Measurements from ENCODE around the gene MAFG. TPM values are rescaled to one million over a fixed set of nuclear protein-coding genes. Genes with fewer than 3 reads are reported as not detected.

MAFG gene
- total RNA-seq, 1 donor from 2014 or later, result 35.8 TPM

GRCh38 chr17:81932333-81932983 is 4.9 kb upstream of the MAFG start:
- H2AFZ ChIP-seq (ENCODE audit: low read depth, low read length), result no peak overlapping the region

GRCh38 chr17:81931557-81932332 is 4.2 kb upstream of the MAFG start:
- Mint-ChIP-seq H3K9me3 (ENCODE audit: unreplicated experiment) (no peaks in the 10 kb centered on the region), H3K4me1 (ENCODE audit: low read depth, unreplicated experiment) (peaks cover 5% of the 10 kb centered on the region), H3K36me3 (ENCODE audit: low read depth, unreplicated experiment) (peaks cover 10% of the 10 kb centered on the region), H3K4me3 (ENCODE audit: unreplicated experiment) (no peak overlapping the region), H3K27me3 (ENCODE audit: low read depth, unreplicated experiment) (no peaks in the 10 kb centered on the region), H3K27ac (ENCODE audit: unreplicated experiment) (no peak overlapping the region)
- Histone ChIP-seq H4K20me1 (ENCODE audit: insufficient read depth, low read length) (peaks cover 37% of the 10 kb centered on the region), H3K9ac (ENCODE audit: low read length) (no peak overlapping the region), H3K4me3 (ENCODE audit: insufficient read depth, low read depth, low read length) (no peak overlapping the region), H3K27me3 (ENCODE audit: insufficient read depth, low read length) (no peaks in the 10 kb centered on the region), H3K4me1 (ENCODE audit: insufficient read depth, low read length) (peaks cover 13% of the 10 kb centered on the region), H3K9me3 (ENCODE audit: insufficient read depth, low read depth, low read length) (no peaks in the 10 kb centered on the region), H3K79me2 (ENCODE audit: insufficient read depth, low read length) (peaks cover 23% of the 10 kb centered on the region), H2AFZ (ENCODE audit: low read depth, low read length) (no peak overlapping the region), H3K4me2 (ENCODE audit: low read length) (no peak overlapping the region), H3K36me3 (ENCODE audit: insufficient read depth, low read length) (no peaks in the 10 kb centered on the region), H3K27ac (ENCODE audit: low read depth, low read length) (no peak overlapping the region)
- FAIRE-seq, result no peak
- no peak for TF ChIP-seq EZH2 (IDR thresholded peaks at IDR 0.05; ENCODE audit: insufficient read depth, low read length)
- DNase-seq (ENCODE audit: low read depth), result no peak

More at GRCh38 chr17:81932333-81932983, 4.9 kb upstream of the MAFG start:
- no peak for TF ChIP-seq EZH2 (IDR thresholded peaks at IDR 0.05; ENCODE audit: insufficient read depth, low read length)
- TF ChIP-seq, protein P1, sequence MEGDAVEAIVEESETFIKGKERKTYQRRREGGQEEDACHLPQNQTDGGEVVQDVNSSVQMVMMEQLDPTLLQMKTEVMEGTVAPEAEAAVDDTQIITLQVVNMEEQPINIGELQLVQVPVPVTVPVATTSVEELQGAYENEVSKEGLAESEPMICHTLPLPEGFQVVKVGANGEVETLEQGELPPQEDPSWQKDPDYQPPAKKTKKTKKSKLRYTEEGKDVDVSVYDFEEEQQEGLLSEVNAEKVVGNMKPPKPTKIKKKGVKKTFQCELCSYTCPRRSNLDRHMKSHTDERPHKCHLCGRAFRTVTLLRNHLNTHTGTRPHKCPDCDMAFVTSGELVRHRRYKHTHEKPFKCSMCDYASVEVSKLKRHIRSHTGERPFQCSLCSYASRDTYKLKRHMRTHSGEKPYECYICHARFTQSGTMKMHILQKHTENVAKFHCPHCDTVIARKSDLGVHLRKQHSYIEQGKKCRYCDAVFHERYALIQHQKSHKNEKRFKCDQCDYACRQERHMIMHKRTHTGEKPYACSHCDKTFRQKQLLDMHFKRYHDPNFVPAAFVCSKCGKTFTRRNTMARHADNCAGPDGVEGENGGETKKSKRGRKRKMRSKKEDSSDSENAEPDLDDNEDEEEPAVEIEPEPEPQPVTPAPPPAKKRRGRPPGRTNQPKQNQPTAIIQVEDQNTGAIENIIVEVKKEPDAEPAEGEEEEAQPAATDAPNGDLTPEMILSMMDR (IDR thresholded peaks at IDR 0.05; ENCODE audit: insufficient read depth, low read depth, low read length), result no peak
- Mint-ChIP-seq H3K27me3 (ENCODE audit: low read depth, unreplicated experiment) (no peaks in the 10 kb centered on the region), H3K9me3 (ENCODE audit: unreplicated experiment) (no peaks in the 10 kb centered on the region), H3K4me3 (ENCODE audit: unreplicated experiment) (no peak overlapping the region), H3K27ac (ENCODE audit: unreplicated experiment) (no peak overlapping the region), H3K36me3 (ENCODE audit: low read depth, unreplicated experiment) (peaks cover 10% of the 10 kb centered on the region), H3K4me1 (ENCODE audit: low read depth, unreplicated experiment) (peaks cover 5% of the 10 kb centered on the region)
- Histone ChIP-seq H3K4me2 (ENCODE audit: low read length) (no peak overlapping the region), H4K20me1 (ENCODE audit: insufficient read depth, low read length) (peaks cover 37% of the 10 kb centered on the region), H3K27me3 (ENCODE audit: insufficient read depth, low read length) (no peaks in the 10 kb centered on the region), H3K27ac (ENCODE audit: low read depth, low read length) (no peak overlapping the region), H3K36me3 (ENCODE audit: insufficient read depth, low read length) (no peaks in the 10 kb centered on the region), H3K79me2 (ENCODE audit: insufficient read depth, low read length) (peaks cover 20% of the 10 kb centered on the region), H3K9me3 (ENCODE audit: insufficient read depth, low read depth, low read length) (no peaks in the 10 kb centered on the region), H3K9ac (ENCODE audit: low read length) (no peak overlapping the region), H3K4me3 (ENCODE audit: insufficient read depth, low read depth, low read length) (no peak overlapping the region), H3K4me1 (ENCODE audit: insufficient read depth, low read length) (peaks cover 15% of the 10 kb centered on the region)
- no peak for FAIRE-seq
- DNase-seq (ENCODE audit: low read depth), result no peak

DNA sequence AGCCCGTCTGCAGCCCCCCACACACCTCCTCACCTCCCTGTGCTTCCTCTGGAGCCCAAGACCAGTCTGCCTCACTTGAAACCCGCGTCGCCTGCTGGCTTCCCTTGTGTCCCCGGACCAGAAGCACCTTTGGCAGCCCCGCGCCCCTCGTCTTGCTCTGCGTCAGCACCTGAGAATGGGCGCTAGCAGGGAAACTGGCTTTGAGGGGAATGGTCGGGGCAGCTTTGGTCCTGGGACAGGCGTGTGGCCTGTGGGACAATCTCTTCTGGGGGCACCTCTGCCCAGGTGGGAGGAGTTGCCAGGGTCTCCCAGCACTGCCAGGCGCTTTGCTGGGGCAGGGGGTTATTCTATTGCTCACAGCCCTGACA is 3.6 kb upstream of the MAFG start:
- Mint-ChIP-seq H3K36me3 (ENCODE audit: low read depth, unreplicated experiment) (peaks cover 10% of the 10 kb centered on the region), H3K9me3 (ENCODE audit: unreplicated experiment) (no peaks in the 10 kb centered on the region), H3K4me3 (ENCODE audit: unreplicated experiment) (peak overlapping the region; percentile 45), H3K27ac (ENCODE audit: unreplicated experiment) (no peak overlapping the region), H3K27me3 (ENCODE audit: low read depth, unreplicated experiment) (no peaks in the 10 kb centered on the region), H3K4me1 (ENCODE audit: low read depth, unreplicated experiment) (peaks cover 8% of the 10 kb centered on the region)
- Histone ChIP-seq H3K36me3 (ENCODE audit: insufficient read depth, low read length) (no peaks in the 10 kb centered on the region), H3K4me2 (ENCODE audit: low read length) (no peak overlapping the region), H3K27ac (ENCODE audit: low read depth, low read length) (no peak overlapping the region), H3K4me3 (ENCODE audit: insufficient read depth, low read depth, low read length) (no peak overlapping the region), H3K27me3 (ENCODE audit: insufficient read depth, low read length) (no peaks in the 10 kb centered on the region), H3K9ac (ENCODE audit: low read length) (no peak overlapping the region), H3K9me3 (ENCODE audit: insufficient read depth, low read depth, low read length) (no peaks in the 10 kb centered on the region), H4K20me1 (ENCODE audit: insufficient read depth, low read length) (peaks cover 41% of the 10 kb centered on the region), H3K4me1 (ENCODE audit: insufficient read depth, low read length) (peaks cover 12% of the 10 kb centered on the region), H2AFZ (ENCODE audit: low read depth, low read length) (no peak overlapping the region), H3K79me2 (ENCODE audit: insufficient read depth, low read length) (peaks cover 24% of the 10 kb centered on the region)
- no peak for FAIRE-seq
- no peak for DNase-seq (ENCODE audit: low read depth)
- TF ChIP-seq, protein P1 (IDR thresholded peaks at IDR 0.05; ENCODE audit: insufficient read depth, low read depth, low read length), result no peak
- no peak for TF ChIP-seq EZH2 (IDR thresholded peaks at IDR 0.05; ENCODE audit: insufficient read depth, low read length)

All from astrocyte (in vitro differentiated cells and primary cell).